HG03196 (cell line): Measurements from ENCODE around the gene MRPS34.

ENCODE experiments used
- ATAC-seq: cut with Tn5 transposase; IDR thresholded peaks from one replicate; pipeline ENCODE4 v1.9.1; 2021; ENCODE audit not compliant: unreplicated experiment

MRPS34 gene

DNA sequence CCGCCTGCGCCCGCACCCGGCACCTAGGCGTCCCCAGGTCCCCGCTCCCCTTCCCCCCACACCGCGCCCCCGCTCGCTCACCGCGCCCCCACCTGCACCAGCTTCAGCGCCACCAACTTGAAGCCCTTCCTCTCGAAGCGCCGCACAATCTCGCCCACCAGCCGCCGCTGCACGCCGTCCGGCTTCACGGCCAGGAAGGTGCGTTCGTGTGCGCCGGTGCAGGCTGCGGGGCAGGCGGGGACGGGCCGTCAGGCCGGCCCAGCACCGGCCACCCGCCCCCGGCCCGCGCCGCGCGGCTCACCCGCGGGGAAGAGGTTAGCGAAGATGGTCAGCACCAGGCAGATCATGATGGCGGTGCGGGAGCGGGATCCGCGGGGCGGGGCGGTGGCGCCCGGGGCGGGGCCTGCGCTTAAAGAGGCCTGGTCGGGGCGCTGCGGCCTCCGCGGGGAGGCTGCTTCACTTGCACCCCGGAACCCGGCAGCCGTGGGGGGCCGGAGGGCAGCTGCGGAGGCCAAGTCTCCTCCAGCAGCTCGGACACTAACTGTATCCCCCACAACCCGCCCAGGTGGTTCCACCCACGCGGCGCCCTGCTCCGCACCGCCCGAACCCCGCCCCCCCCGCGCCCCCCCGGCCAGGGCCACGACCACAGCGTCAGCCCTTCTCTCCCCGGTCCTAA lies 1.6 kb downstream of the MRPS34 start, which contains the start of gene NME3:
Gene NME3 (minus strand): TSS at position 356 of the 676 bp plus-strand sequence. CDS start 9 bp downstream, at position 347.
- ATAC-seq, result no peak

GRCh38 chr16:1770328-1771187 lies 2.4 kb downstream of the MRPS34 start:
- ATAC-seq, result no peak

- ATAC-seq, result no peak
These were observed 3.3 kb downstream of the MRPS34 start for GRCh38 chr16:1769402-1770300.

- ATAC-seq, result no peak
These were observed 4.0 kb downstream of the MRPS34 start for GRCh38 chr16:1768767-1769401.

- ATAC-seq, result no peak
These were observed 4.7 kb downstream of the MRPS34 start for GRCh38 chr16:1768061-1768766.

- ATAC-seq, result no peak
These were observed 5.6 kb downstream of the MRPS34 start for GRCh38 chr16:1767116-1767994.

- ATAC-seq, result no peak
These were observed 6.2 kb downstream of the MRPS34 start for GRCh38 chr16:1766701-1767100.

GRCh38 chr16:1766231-1766630 lies 6.7 kb downstream of the MRPS34 start:
- ATAC-seq, result no peak

- no peak for ATAC-seq
These were observed 7.1 kb downstream of the MRPS34 start for GRCh38 chr16:1765826-1766225.

DNA sequence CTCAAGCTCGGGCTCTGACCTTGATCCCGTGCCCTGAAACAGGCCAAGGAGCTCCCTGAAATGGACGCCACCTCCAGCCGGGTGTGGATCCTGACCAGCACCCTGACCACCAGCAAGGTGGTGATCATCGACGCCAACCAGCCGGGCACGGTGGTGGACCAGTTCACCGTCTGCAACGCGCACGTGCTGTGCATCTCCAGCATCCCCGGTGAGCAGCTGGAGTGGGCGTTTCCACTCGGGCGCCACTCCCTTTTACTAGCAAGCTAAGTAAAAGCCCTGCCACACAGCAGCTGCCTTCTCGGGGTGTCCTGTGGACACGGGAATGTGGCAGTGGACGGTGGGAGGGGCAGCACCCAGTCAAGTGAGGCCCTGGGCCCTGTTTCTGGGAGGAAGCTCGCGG lies 8.0 kb downstream of the MRPS34 start:
- no peak for ATAC-seq

DNA sequence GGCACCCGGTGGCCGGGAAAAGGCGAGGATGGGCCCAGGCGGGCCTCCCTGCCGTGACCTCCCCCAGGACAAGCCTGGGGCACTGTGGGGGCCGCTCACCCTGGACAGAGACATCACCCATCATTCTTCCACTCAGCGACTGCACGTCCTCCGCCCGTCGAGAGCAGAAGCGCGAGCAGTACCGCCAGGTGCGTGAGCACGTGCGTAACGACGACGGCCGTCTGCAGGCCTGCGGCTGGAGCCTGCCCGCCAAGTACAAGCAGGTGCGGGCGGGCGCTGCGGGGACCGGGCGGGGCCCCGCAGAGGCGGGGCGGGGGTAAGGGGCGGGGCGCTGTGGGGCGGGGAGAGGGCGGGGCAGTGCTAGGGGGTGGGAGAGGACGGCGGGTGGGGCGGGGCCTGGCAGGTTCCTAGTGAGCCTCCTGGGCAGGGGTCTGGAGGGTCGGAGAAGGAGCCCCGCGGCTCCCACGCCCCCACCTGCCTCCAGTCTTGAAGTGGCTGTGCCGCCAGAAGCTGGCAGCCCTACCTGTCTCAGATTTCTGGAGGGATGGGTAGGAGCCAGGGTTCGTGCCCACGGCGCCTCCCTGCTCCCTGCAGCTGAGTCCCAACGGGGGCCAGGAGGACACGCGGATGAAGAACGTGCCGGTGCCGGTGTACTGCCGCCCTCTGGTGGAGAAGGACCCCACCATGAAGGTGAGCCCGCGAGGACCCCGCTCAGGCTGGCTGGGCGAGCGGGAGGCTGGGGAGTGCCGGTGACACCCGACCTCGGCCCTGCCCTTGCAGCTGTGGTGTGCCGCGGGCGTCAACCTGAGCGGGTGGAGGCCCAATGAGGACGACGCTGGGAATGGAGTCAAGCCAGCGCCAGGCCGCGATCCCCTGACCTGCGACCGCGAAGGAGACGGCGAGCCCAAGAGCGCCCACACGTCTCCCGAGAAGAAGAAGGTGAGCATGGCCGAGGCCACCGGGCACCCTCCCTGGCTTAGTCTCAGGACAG lies 9.1 kb downstream of the MRPS34 start:
- no peak for ATAC-seq

DNA sequence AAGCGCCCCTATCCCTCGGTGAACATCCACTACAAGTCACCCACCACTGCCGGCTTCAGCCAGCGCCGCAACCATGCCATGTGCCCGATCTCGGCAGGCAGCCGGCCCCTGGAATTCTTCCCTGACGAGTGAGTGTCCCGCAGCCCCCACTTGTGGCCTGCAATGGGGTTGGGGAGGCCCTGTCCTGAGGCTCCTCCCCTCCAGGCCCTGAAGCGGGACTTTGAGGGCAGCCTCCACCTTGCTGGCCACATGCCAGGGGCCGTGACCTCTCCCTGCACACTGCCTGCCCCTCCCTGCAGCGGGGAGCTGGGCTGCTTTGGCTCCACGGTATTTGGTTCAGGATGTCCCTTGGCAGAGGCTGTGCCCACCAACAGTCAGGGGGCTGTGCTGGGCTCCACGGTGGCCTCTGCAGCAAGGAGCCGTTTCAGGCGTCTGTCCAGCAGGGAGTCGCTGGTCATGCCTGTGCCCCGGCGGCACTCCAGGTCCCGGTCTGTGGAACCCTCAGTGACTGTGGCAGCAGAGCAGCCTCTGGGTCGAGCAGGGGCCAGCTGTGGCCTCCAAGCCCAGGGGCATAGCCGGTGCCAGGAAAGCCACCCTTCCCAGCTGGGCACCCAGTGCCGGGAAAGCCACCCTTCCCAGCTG lies 9.9 kb downstream of the MRPS34 start:
- ATAC-seq, result no peak

GRCh38 chr16:1762196-1762878 lies 10.6 kb downstream of the MRPS34 start:
- no peak for ATAC-seq

DNA sequence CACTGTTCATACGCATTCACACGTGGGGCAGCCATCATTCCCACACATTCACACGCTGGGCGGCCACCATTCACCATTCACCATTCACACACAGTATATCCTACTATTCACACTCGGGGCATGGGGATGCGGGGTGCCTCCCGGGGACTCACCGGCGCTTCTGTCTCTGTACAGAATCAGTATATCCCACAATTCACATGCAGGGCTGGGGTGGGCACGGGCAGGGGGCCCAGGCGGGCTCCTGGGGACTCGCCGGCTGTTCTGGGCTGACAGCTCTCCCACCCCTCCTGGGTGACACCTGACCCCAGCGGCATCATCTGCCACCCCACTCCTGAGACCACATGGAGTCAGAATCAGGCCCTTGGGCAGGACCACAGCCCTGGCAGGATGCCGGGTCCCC lies 11.2 kb downstream of the MRPS34 start:
- no peak for ATAC-seq

- ATAC-seq, result no peak
These were observed 12.0 kb downstream of the MRPS34 start for GRCh38 chr16:1760911-1761310.

GRCh38 chr16:1759511-1759910 lies 13.4 kb downstream of the MRPS34 start:
- no peak for ATAC-seq

DNA sequence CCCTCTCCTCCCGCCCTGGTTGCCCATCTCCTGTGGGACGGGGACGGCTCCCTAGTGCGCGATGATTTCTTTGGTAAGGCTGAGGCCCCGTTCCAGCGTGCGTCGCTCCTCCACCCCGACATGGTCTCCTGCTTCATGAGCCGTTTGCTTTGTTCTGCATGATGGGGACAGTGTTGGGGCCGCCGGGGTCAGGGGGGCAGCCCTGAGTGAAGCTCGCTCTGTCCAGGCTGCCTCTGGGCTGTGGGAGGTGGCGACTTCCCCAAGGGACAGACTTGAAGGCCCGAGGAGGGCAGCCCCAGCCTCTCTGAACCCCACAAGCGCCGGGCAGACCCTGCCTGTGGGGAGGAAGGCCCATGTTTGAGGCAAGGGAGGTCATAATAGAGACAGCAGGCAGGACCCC lies 14.0 kb downstream of the MRPS34 start:
- ATAC-seq, result no peak
